Activated CD4-positive, alpha-beta memory T cell treated with anti-CD3 and anti-CD28 coated beads for 36 hours (primary cell): ENCODE data around the gene RPL26. TPM values are rescaled to one million over a fixed set of nuclear protein-coding genes. Genes with fewer than 3 reads are reported as not detected.
"Not testable (repeated sequence)": the region's sequence is repeated elsewhere in the genome, so short reads cannot be mapped to it uniquely, and the experiment has no call there.

Experiments
- CTCF ChIA-PET: fragments of 350-600 bp; sonication (Branson Sonifier 250); formaldehyde crosslinking; loops from one replicate; lab custom pipeline; 2021; ENCODE audit warnings: antibody characterized with exemption, inconsistent platforms; lab: Charles Lee
- POLR2A ChIA-PET: fragments of 350-600 bp; sonication (Branson Sonifier 250); formaldehyde crosslinking; loops from one replicate; lab custom pipeline; 2021; ENCODE audit warnings: antibody characterized with exemption; lab: Charles Lee
- DNase-seq: peaks from one replicate; pipeline ENCODE4 v3.0.0-alpha.2; 2020
- H3K27ac Mint-ChIP-seq: one replicate; pipeline ENCODE4 v1.8.0; 2021; ENCODE audit warnings: mixed read lengths
- H3K27me3 Mint-ChIP-seq: one replicate; pipeline ENCODE4 v1.8.0; 2021; ENCODE audit warnings: mixed read lengths
- H3K36me3 Mint-ChIP-seq: one replicate; pipeline ENCODE4 v1.8.0; 2021; ENCODE audit warnings: mixed read lengths
- H3K4me1 Mint-ChIP-seq: one replicate; pipeline ENCODE4 v1.8.0; 2021; ENCODE audit warnings: low read depth, mixed read lengths
- H3K4me3 Mint-ChIP-seq: one replicate; pipeline ENCODE4 v1.8.0; 2021; ENCODE audit warnings: mild to moderate bottlenecking, mixed read lengths
- H3K9me3 Mint-ChIP-seq: one replicate; pipeline ENCODE4 v1.8.0; 2021; ENCODE audit warnings: mixed read lengths
- intact Hi-C: fragments of 100-400 bp; cut with micrococcal nuclease; formaldehyde crosslinking; loops from one replicate; pipeline ENCODE4 v1.15.1; 2023
- total RNA-seq, 2 experiments: library from RNA; stranded (reverse); gene quantifications; one replicate each; pipeline ENCODE4 v1.2.3, GENCODE V29; 2021

RPL26 gene
- total RNA-seq, 2 experiments from 2014 or later = 2,959 to 2,997 TPM

- Mint-ChIP-seq H3K9me3 (no peaks in the 10 kb centered on the region), H3K4me1 (peaks cover 5% of the 10 kb centered on the region), H3K36me3 (no peaks in the 10 kb centered on the region), H3K27me3 (no peaks in the 10 kb centered on the region), H3K4me3 (no peak overlapping the region), H3K27ac (no peak overlapping the region)
- DNase-seq = no peak
- CTCF ChIA-PET = no interaction called here
- POLR2A ChIA-PET = no interaction called here
- intact Hi-C loops = no loop called here
These were observed 20.2 kb downstream of the RPL26 start for GRCh38 chr17:8362651-8363332.

DNA sequence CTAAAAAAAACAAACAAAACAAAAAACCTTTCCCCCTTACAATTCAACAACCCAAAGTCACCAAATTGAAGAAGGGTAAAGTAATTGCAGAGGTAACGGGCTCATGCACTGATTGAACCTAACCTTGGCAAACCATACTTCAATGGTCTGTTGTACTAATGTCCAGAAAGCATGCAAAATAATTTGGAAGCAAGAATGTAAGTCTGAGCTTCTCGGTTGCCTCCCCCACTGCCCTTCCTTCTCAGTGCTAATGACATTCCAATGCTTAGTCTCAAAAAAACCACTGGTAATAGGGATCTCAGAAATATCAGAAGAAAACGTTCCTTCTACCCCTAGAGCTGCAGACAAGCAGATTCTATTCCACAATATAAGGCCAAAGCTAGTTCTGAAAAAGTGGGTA, 22.2 kb downstream of the RPL26 start:
- H3K27ac Mint-ChIP-seq = no peak overlapping the region
- POLR2A ChIA-PET = no interaction called here

DNA sequence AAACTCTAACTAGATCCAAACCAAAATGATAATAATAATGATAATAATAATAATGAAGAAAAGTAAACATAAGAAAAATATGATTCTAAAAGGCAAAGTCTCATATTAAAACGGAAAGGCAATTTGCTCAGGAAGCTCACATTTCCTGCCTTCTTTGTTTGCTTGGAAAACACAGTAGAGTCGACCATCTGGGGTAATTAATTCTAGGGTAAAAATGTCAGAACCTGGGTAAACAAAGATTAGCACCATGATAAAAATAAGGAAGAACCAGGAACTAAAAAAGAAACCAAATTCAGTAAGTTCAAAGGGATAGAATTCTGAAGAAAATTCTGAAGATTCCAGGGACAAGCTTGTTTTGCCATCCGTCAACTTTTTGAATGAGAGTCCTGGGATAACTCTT, 22.7 kb downstream of the RPL26 start:
- no peaks in the 10 kb centered on the region for H3K36me3 Mint-ChIP-seq
- DNase-seq = no peak
- H3K4me1 Mint-ChIP-seq = peaks cover 5% of the 10 kb centered on the region
- intact Hi-C loops = no loop called here
- H3K9me3 Mint-ChIP-seq = no peaks in the 10 kb centered on the region
- POLR2A ChIA-PET = no interaction called here
- H3K27me3 Mint-ChIP-seq = no peaks in the 10 kb centered on the region
- CTCF ChIA-PET = no interaction called here
- H3K27ac Mint-ChIP-seq = no peak overlapping the region
- H3K4me3 Mint-ChIP-seq = no peak overlapping the region

More for the DNA sequence above, 22.2 kb downstream of the RPL26 start:
- Mint-ChIP-seq H3K4me3 (no peak overlapping the region), H3K4me1 (peaks cover 5% of the 10 kb centered on the region), H3K9me3 (no peaks in the 10 kb centered on the region), H3K27me3 (no peaks in the 10 kb centered on the region), H3K36me3 (no peaks in the 10 kb centered on the region)
- DNase-seq = no peak
- intact Hi-C loops = no loop called here
- CTCF ChIA-PET = no interaction called here

DNA sequence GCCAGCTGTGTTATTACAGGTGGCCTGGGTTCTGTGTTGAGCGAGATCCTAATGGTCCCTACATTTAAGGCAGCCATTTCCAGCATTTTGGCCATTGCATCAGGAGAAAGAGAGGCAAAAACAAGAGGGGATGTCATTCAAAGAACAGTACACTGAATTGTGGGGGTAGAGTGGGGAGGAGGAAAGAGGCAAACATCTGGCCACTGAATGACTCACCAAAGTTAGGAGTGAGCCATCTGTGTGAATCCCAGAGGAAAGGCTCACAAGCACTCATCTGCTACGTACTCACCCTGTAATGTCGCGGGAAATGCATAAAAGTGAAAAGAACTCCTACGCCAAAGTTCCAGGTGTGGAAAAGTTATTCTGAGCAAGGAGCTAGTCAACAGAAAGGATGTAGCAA, 23.2 kb downstream of the RPL26 start:
- H3K27ac Mint-ChIP-seq = no peak overlapping the region
- H3K36me3 Mint-ChIP-seq = no peaks in the 10 kb centered on the region
- POLR2A ChIA-PET = no interaction called here

GRCh38 chr17:8357910-8358309, 25.1 kb downstream of the RPL26 start:
- no peak for DNase-seq
- no peak overlapping the region for H3K4me3 Mint-ChIP-seq
- H3K36me3 Mint-ChIP-seq = no peaks in the 10 kb centered on the region
- POLR2A ChIA-PET = no interaction called here
- intact Hi-C loops = no loop called here
- H3K4me1 Mint-ChIP-seq = peaks cover 5% of the 10 kb centered on the region
- no peaks in the 10 kb centered on the region for H3K9me3 Mint-ChIP-seq
- H3K27ac Mint-ChIP-seq = no peak overlapping the region
- CTCF ChIA-PET = no interaction called here
- H3K27me3 Mint-ChIP-seq = no peaks in the 10 kb centered on the region

More for the DNA sequence above, 23.2 kb downstream of the RPL26 start:
- no peak for DNase-seq
- Mint-ChIP-seq H3K9me3 (no peaks in the 10 kb centered on the region), H3K27me3 (no peaks in the 10 kb centered on the region), H3K4me3 (no peak overlapping the region), H3K4me1 (peaks cover 5% of the 10 kb centered on the region)
- CTCF ChIA-PET = no interaction called here
- intact Hi-C loops = no loop called here

- ChIA-PET POLR2A (no interaction called here), CTCF (interaction anchor here (0.7 kb wide), 1 partner anchor 57 kb away, joined by 3 read pairs; no protein-coding TSS in a partner anchor)
- no peaks in the 10 kb centered on the region for H3K36me3 Mint-ChIP-seq
- H3K27me3 Mint-ChIP-seq = peaks cover 3% of the 10 kb centered on the region
- H3K27ac Mint-ChIP-seq = no peak overlapping the region
- H3K4me3 Mint-ChIP-seq = no peak overlapping the region
- H3K4me1 Mint-ChIP-seq = no peaks in the 10 kb centered on the region
- no peak for DNase-seq
- intact Hi-C loops = no loop called here
- H3K9me3 Mint-ChIP-seq = no peaks in the 10 kb centered on the region
These were observed 28.8 kb downstream of the RPL26 start for GRCh38 chr17:8354236-8354635.

GRCh38 chr17:8353736-8354135, 29.3 kb downstream of the RPL26 start:
- peaks cover 3% of the 10 kb centered on the region for H3K27me3 Mint-ChIP-seq

GRCh38 chr17:8350339-8350738, 32.7 kb downstream of the RPL26 start:
- DNase-seq = no peak
- H3K36me3 Mint-ChIP-seq = no peaks in the 10 kb centered on the region
- CTCF ChIA-PET = no interaction called here
- POLR2A ChIA-PET = no interaction called here
- intact Hi-C loops = no loop called here
- peaks cover 20% of the 10 kb centered on the region for H3K27me3 Mint-ChIP-seq
- H3K4me1 Mint-ChIP-seq = no peaks in the 10 kb centered on the region
- no peaks in the 10 kb centered on the region for H3K9me3 Mint-ChIP-seq
- H3K27ac Mint-ChIP-seq = no peak overlapping the region
- H3K4me3 Mint-ChIP-seq = no peak overlapping the region

More at GRCh38 chr17:8353736-8354135, 29.3 kb downstream of the RPL26 start:
- DNase-seq = no peak
- no peak overlapping the region for H3K27ac Mint-ChIP-seq
- H3K4me1 Mint-ChIP-seq = no peaks in the 10 kb centered on the region
- H3K4me3 Mint-ChIP-seq = no peak overlapping the region
- no peaks in the 10 kb centered on the region for H3K36me3 Mint-ChIP-seq
- ChIA-PET CTCF (interaction anchor here (0.7 kb wide), 1 partner anchor 57 kb away, joined by 3 read pairs; no protein-coding TSS in a partner anchor), POLR2A (no interaction called here)
- intact Hi-C loops = no loop called here
- H3K9me3 Mint-ChIP-seq = no peaks in the 10 kb centered on the region

DNA sequence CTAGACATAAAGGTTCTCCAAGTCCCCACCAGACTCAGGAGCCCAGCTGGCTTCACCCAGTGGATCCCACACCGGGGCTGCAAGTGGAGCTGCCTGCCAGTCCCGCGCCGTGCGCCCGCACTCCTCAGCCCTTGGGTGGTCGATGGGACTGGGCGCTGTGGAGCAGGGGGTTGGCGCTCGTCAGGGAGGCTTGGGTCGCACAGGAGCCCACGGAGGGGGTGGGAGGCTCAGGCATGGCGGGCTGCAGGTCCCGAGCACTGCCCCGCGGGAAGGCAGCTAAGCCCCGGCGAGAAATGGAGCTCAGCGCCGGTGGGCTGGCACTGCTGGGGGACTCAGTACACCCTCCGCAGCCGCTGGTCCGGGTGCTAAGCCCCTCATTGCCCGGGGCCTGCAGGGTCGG, 36.0 kb downstream of the RPL26 start:
- H3K4me3 Mint-ChIP-seq, H3K4me1 Mint-ChIP-seq, POLR2A ChIA-PET, H3K9me3 Mint-ChIP-seq, intact Hi-C loops, H3K36me3 Mint-ChIP-seq, DNase-seq, H3K27ac Mint-ChIP-seq: not testable (repeated sequence)
- CTCF ChIA-PET = interaction anchor here (0.7 kb wide), 1 partner anchor 274 kb away, joined by 3 read pairs; no protein-coding TSS in a partner anchor
- H3K27me3 Mint-ChIP-seq = peaks cover 20% of the 10 kb centered on the region

GRCh38 chr17:8345951-8346665, 36.9 kb downstream of the RPL26 start:
- Mint-ChIP-seq H3K27ac (no peak overlapping the region), H3K36me3 (no peaks in the 10 kb centered on the region), H3K27me3 (peaks cover 20% of the 10 kb centered on the region), H3K9me3 (no peaks in the 10 kb centered on the region), H3K4me3 (no peak overlapping the region), H3K4me1 (no peaks in the 10 kb centered on the region)
- intact Hi-C loops = no loop called here
- DNase-seq = no peak
- ChIA-PET CTCF (interaction anchor here (0.6 to 0.9 kb wide), 2 partner anchors 64 to 368 kb away, joined by 3 to 4 read pairs; no protein-coding TSS in a partner anchor), POLR2A (no interaction called here)

GRCh38 chr17:8345052-8345690, 37.8 kb downstream of the RPL26 start:
- intact Hi-C loops = no loop called here
- no peaks in the 10 kb centered on the region for H3K9me3 Mint-ChIP-seq
- no peak overlapping the region for H3K27ac Mint-ChIP-seq
- H3K4me3 Mint-ChIP-seq = no peak overlapping the region
- no peaks in the 10 kb centered on the region for H3K4me1 Mint-ChIP-seq
- ChIA-PET POLR2A (interaction anchor here (0.6 kb wide), 1 partner anchor 99 kb away, joined by 3 read pairs; no protein-coding TSS in a partner anchor), CTCF (interaction anchor here (0.6 kb wide), 1 partner anchor 369 kb away, joined by 4 read pairs; no protein-coding TSS in a partner anchor)
- peaks cover 20% of the 10 kb centered on the region for H3K27me3 Mint-ChIP-seq
- DNase-seq = peak; percentile 16
- no peaks in the 10 kb centered on the region for H3K36me3 Mint-ChIP-seq

DNA sequence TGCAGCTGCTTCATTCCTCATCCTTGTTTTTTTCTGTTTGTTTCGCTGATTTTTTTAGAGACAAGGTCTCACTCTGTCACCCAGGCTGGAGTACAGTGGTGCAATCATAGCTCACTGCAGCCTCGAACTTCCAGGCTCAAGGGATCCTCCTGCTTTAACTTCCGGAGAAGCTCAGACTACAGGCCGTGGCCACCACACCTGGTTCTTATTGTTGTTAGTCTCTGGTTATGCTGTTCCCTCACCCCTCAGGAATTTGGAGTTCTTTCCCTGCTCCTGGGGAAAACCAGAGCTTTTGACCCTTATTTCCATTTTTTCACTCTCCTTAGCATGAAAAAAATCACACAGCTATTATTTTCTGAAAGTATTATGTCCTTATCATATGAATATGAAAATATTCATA, 41.5 kb downstream of the RPL26 start:
- H3K4me1 Mint-ChIP-seq = peaks cover 10% of the 10 kb centered on the region
- peaks cover 6% of the 10 kb centered on the region for H3K27me3 Mint-ChIP-seq

More for the DNA sequence above, 41.5 kb downstream of the RPL26 start:
- CTCF ChIA-PET = interaction anchor here (1.1 to 1.8 kb wide), 2 partner anchors 40 to 247 kb away, joined by 4 to 8 read pairs; no protein-coding TSS in a partner anchor
- no peak overlapping the region for H3K4me3 Mint-ChIP-seq
- H3K27ac Mint-ChIP-seq = no peak overlapping the region
- H3K9me3 Mint-ChIP-seq = no peaks in the 10 kb centered on the region
- no peak for DNase-seq
- POLR2A ChIA-PET = no interaction called here
- intact Hi-C loops = no loop called here
- H3K36me3 Mint-ChIP-seq = no peaks in the 10 kb centered on the region
